Measurements from ENCODE around the gene SLC22A12.

The SLC22A12 gene

DNA sequence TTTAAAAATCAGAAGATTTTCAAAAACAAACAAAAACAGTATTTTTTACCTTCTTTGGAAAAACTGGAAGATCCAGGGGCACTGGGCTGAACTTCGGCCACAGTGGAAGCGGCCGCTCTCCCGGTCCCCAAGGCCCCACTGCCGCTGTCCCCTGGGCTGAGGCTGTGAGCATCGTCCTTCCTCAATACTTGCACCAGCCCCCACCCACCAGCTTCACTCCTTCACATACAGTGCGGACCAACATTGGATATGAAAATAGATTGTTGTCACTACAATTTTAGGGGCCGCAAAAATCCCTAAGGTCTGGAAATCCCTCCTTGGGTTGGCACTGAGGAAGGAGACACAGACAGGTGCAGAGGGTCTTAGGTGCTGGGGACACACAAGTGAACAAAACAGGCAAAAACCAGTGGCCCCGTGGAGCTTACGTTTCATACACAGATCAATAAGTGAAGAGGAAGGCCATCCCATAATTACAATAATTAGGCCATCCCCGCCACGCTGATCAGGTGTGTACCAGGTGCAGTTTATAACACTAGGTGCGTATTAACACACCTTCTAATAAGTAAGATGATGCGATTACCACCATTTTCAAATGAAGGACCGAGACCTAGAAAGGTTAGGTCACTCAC, 28.2 kb upstream of the SLC22A12 start:
- in situ Hi-C loops (cut with MboI; ENCODE audit: low sequenced_read_pairs) = no loop called here

DNA sequence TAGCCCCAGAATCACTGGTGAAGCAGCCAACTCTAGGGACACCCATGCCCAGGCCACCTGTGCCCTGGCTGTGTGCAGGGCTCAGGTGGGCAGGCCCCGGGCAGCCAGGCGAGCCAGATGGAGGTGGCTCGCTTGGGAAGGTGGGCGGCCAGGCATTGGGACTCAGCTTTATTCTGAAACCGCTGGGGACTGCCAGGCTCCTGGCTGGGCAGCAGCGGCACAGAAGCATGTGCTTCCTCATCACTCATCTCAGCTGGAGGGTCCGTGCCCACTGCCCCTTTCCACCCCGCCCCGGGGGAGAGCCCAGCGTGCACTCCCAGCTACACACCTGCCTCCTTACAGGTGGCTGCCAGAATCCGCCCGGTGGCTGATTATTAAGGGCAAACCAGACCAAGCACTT, 27.1 kb upstream of the SLC22A12 start:
- in situ Hi-C loops (cut with MboI; ENCODE audit: low sequenced_read_pairs) = no loop called here

DNA sequence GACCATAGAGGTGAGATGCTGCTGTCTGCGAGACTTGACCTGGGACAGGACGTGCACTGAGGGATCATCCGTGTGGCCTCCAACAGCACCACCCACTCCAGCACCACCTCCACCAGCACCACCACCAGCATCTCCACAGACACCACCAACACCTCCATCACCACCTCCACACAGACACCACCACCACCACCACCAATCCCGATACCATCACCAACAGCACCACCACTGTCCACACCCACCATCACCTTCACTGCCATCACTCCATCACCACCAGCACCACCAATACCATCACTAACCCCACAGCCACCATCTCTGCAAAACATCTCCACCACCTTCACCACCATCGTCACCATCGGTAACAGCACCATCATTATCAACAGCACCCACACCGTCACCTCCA, 26.6 kb upstream of the SLC22A12 start:
- in situ Hi-C loops (cut with MboI; ENCODE audit: low sequenced_read_pairs) = no loop called here

DNA sequence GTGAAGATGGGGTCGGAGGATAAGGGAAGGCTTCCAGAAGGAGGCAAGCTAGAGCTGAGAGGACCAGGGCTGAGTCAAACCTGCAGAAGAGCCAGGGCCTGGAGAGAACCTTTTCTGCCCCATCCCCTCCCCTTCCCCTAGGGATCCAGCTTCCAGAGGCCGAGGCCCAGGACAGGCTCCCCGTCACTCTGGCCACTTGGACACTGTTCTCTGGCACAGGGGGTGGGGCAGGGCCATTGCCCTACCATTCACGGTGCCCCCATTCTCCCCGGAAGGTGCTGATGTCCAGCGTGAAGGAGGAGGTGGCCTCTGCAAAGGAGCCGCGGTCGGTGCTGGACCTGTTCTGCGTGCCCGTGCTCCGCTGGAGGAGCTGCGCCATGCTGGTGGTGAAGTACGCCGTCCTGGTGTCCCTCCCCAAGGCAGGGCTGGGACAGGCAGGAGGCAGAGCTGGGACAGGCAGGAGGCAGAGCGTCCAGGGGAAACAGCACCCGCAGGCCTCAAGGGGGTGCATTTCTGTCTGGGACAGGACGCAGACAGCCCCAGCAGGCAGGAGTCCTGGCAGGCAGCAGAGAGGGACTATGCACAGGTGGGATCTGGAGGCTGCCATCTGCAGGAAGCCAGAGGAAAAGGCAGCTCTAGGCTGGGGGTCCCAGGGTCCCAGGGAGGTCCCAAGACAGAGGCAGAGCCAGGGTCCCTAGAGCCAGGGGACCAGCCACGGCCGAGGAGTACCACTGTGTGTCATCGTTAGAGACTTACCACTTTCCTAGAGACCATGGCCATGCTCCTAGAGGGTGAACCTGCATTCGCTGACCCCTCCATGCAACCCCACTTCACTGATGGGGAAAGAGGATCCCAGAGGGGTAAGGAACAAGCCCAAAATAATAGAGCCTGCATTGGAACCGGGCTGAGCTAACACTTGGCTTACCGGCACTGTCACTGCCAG, 25.8 kb upstream of the SLC22A12 start:
- in situ Hi-C loops (cut with MboI; ENCODE audit: low sequenced_read_pairs) = no loop called here

DNA sequence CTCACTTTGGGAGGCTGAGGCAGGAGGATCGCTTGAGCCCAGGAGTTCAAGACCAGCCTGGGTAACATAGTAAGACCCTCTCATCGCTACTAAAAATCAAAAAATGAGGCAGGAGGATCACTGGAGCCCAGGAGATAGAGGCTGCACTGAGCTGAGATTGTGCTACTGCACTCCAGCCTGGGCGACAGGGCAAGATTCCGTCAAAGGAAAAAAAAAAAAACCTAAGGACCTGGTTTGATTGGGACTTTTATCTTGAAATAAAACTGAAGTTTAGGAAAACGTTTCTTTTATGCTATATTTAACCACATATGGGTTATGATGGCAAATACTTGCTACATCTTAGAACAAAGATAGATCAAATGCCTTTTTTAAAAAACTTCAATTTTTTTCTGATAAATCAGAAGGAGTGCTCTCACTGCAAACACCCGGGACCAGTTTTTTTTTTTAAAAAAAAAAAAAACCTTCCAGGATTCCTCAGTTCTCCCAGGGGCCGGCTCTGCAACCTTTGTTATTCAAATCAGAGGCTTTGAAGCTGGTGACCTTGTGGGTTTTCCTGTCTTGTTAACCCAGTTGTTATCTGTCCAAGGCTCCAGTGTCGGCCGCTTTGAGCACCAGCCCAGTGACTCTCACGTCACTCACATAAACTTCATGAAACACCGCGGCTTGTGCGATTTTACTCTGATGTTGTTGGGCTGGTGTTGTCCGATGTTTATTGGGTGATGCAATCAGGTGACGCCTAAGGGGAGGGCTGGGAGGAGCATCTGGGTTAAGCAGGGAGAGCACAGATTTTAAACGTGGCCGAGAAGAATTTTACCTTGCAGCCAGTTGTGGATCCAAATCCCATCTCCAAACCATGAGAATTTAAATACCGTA, 24.7 kb upstream of the SLC22A12 start:
- in situ Hi-C loops (cut with MboI; ENCODE audit: low sequenced_read_pairs) = no loop called here

DNA sequence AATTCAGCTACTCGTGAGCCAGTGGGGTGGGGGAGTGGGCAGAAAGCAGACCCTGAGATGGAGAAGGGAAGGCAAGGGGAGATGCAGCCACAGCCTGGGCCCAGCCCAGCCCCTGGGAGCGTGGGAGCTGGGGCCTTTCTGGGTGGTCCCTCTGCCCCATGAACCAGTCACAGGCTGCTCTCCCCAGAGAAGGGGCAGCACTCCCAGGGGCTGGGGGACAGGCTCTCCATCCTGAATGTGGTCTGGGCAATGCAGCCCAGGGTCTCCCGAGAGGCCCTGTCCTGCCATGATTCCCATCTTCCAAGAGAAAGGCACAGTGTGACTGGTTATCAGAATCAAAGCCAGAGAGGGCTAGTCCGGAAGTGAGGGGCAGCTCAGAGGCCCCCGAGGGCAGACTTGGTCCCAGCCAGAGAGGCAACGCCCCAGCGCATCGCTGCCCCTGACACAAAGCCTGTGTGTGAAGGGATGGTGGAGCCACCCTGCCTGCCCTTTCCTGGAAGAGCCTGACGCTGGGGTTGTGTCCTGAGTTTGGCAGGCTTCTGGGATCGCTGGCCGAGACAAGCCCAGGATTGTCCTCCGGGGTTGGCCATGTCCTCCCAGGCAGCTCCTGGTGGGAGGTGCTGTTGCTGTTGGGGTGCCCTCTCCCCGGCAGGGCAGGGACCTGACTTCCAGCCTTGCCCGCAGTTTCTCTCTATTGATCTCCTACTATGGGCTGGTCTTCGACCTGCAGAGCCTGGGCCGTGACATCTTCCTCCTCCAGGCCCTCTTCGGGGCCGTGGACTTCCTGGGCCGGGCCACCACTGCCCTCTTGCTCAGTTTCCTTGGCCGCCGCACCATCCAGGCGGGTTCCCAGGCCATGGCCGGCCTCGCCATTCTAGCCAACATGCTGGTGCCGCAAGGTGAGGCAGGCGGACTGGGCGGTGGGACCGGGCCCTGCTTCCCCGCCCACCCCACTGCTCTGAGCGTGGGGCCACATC, 23.8 kb upstream of the SLC22A12 start:
- in situ Hi-C loops (cut with MboI; ENCODE audit: low sequenced_read_pairs) = no loop called here

DNA sequence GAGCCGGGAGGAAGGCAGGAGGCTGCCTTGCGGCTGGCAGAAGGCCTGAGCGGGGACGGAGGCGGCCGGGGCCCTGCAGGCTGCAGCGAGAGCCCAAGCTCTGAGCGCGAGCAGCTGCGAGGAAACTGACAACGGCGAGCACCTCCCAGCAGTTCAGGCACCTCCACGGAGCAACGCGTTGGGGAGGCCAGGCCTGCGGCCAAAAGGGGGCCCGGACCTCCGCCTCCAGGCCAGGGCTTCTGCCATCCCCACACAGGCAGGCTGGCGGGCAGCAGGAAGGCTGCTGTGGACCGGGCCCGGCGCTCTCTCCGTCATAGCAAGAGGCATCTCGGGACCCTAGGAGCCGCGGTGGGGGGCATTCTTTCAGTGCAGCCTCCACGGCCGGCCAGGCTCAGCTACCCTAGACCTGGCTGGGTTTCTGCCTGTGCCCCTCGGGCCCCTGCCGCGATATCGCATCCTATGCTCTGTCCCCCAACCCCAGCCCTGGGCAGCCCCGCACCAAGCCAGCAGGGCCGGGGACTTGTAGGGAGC, 22.9 kb upstream of the SLC22A12 start:
- in situ Hi-C loops (cut with MboI; ENCODE audit: low sequenced_read_pairs) = no loop called here

DNA sequence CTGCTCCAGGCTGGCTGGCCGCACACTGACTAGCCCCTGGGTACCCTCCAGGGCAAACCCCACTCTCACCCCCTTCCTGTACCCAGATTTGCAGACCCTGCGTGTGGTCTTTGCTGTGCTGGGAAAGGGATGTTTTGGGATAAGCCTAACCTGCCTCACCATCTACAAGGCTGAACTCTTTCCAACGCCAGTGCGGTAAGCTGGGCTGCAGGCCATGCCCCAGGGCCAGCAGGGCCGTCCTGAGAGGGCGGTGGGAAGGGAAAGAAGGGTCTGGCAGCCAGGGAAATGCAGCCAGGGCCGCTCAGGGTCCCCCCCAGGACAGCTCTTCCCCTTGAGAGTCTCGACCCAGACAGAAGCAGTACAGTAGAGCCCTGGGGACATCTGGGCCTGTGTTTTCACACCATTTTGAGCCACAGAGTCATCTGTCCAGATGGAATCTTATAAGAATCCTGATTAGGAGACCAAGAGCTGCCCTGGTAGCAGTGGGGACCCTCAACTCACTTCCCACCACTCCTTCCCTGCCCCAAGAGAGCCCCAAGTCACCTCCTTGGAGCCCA, 22.4 kb upstream of the SLC22A12 start:
- in situ Hi-C loops (cut with MboI; ENCODE audit: low sequenced_read_pairs) = no loop called here

DNA sequence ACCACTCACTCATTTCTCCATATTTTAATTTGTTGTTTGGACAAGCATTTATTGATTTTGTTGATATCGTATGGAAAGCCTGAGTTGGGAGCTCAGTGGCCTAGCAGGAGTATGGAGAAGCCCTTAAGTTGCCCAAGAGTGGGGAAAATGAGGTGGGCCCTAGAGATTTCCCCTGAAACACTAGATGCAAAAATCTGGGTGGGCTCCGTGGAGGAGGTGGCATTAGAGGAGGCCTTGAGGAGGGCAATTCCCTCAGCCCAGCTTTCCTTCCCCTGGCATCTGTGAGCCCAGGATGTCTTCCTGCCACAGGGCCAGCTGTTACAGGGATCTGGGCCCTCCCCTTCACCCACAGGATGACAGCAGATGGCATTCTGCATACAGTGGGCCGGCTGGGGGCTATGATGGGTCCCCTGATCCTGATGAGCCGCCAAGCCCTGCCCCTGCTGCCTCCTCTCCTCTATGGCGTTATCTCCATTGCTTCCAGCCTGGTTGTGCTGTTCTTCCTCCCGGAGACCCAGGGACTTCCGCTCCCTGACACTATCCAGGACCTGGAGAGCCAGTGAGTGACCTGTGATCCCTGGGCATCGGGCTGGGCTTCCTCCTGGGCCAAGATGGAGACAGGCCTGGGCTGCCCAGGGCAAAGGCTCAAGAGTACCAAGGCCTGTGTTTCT, 21.6 kb upstream of the SLC22A12 start:
- in situ Hi-C loops (cut with MboI; ENCODE audit: low sequenced_read_pairs) = no loop called here

DNA sequence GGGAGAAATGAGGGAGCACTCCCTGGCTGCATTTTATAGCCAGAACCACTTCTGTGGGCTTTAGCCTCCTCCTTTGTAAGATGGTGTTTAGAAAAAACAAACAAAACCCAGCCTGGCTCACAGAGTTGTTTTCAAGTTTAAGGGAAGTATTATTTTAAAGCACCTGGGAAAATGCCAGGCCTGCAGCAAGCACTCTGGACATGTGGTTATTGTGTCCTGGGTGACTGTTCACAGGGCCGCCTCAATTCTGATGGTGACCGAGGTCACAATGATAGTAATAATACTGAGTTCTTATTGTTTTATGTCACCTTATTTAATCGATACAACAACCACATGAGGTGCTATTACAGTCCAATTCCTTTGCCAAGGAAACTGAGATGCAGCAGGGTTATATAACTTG, 20.7 kb upstream of the SLC22A12 start:
- in situ Hi-C loops (cut with MboI; ENCODE audit: low sequenced_read_pairs) = no loop called here

DNA sequence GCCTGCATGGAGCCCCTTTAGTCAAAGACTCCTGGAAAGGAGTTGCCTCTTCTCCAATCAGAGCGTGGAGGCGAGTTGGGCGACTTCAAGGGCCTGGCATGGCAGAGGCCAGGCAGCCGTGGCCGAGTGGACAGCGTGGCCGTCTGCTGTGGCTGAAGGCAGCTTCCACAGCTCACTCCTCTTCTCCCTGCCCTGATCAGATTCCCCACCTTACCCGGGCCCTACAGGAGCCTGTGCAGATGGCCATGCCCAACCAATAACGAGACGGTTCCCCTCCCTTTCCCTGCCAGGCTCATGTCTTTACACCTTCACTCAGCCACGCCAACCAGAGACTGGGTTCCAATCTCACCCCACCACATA, 20.0 kb upstream of the SLC22A12 start:
- in situ Hi-C loops (cut with MboI; ENCODE audit: low sequenced_read_pairs) = no loop called here

DNA sequence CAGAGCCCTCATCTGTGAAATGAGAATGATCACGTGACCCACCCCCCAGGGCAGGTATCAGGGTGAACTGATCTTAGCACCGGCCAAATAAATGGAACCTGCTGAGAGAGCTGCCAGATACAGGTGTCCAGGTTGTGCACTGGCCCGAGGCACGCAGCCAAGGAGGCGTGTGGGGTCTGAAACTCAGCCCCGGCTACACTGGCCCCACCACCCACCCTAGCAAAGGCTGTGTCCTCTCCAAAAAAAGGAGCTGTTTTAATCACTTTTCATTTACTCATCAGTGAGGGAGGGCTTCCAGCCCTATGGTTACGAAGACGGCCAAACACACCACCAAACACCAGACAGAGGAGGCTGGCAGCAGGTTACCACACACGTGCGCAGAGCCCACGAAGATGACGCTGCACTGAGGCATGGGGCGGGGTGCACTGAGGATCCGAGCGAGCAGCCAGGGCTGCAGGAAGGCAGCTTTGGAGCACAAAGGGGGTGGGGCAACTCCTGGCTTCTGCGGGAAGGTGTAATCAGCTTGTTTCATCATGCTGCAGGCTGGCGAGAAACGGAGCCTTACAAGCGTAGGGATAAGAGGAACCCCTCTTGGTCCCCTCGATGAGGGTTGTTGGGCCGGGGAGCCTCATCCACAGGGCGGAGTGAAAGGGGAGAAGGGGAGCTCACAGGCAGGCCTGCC, 19.5 kb upstream of the SLC22A12 start:
- in situ Hi-C loops (cut with MboI; ENCODE audit: low sequenced_read_pairs) = no loop called here

DNA sequence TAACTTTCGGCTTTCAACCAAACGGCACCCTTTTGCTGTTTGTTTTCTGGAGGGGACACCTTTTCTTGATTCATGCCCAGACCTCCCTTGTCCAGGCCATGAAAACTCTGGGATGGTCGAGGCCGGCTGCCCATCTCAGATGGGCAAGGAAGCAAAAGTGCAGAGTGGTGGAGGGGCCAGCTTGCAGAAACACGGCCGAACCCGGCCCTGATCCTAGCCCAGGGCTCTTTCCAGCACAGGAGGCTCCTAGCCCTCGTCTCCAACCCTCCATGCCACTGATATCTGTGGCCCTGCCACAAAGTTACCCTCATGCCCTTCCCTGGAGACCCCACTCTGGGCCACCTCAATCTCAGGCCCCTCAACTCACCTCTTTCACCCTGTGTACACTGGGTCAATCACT, 18.9 kb upstream of the SLC22A12 start:
- in situ Hi-C loops (cut with MboI; ENCODE audit: low sequenced_read_pairs) = no loop called here

DNA sequence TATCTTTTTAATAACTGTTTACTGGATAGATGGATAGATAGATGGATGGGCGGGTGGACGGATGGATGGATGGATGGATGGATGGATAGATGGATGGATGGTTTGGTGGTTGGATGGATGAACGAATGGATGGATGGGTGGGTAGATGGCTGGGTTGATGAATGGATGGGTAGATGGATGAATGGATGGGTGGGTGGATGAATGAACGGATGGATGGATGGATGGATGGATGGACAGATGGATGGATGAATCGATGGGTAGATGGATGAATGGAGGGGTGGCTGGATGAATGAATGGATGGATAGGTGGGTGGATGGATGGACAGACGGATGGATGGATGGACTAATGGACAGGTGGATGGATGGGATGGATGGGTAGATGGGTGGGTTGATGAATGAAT, 13.8 kb upstream of the SLC22A12 start:
- in situ Hi-C loops (cut with MboI; ENCODE audit: low sequenced_read_pairs) = no loop called here

DNA sequence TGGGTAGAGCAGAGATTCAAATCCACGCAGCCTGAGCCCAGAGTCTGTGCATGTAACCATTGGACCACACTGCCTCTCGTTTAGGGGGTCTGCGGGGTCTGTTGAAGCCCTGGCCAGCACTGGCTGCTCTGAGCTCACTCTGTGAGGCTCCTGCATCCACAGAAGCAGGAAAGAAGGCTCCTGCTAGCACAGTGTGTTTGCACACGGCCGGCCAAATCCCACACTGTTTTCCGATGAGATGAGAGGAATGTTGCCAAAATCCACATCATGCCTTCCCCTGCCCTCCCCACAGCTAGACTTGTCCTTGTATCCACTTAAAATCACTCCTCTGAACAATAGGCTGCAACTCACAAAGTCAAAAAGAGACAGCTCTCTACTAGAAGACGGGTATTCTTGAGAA, 10.6 kb upstream of the SLC22A12 start:
- in situ Hi-C loops (cut with MboI; ENCODE audit: low sequenced_read_pairs) = no loop called here

DNA sequence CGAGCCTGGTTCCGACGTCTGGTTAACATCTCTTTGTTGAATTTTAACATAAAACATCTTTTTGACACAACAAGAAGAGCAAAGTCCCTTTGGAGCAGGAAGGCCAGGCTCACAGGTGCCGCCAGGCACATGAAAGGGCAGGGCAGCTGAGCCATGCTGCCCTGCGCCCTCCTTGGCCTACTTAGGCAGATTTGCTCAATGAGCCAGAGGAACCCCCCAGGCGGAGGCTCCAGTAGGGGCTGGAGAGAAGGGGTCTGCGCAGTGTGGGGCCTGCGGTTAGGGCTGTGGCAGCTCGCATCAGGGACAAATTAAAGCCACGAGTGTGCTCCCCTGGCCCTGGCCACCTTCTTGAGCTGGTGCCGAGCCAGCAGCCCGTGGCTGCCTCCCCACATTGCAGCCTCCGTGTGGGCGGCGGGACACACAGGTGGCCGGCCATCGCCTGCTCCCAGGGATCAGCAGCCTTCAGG, 9.9 kb upstream of the SLC22A12 start:
- in situ Hi-C loops (cut with MboI; ENCODE audit: low sequenced_read_pairs) = no loop called here

DNA sequence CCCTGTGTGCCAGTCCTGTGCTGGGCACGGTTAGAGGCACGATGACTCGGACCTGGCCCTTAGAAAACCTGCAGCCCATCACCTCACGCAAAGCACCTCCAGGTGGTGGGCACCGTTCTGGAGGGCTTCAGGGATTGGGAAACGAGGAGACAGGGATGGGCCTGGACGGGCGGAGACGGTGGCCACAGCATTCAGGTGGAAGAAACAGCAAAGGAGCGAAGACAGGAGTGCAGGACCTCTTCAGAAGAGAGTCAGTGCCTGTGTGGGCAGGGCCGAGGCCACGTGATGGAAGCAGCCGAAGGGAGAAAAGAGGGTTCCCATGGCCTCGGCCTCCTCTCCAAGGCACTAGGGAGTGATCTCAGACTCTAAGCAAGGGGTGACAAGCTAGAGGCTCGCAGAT, 8.1 kb upstream of the SLC22A12 start:
- in situ Hi-C loops (cut with MboI; ENCODE audit: low sequenced_read_pairs) = no loop called here

All from HL-60/S4 treated with retinoic acid at 250 ng/mL for 4 days and 3 days (cell line).